K562 (cell line): ENCODE data around the gene SPI1. TPM values are rescaled to one million over a fixed set of nuclear protein-coding genes. Genes with fewer than 3 reads are reported as not detected.

Source experiments
- EGR1 ChIP-seq: fragments of 450-650 bp; conservative IDR thresholded peaks from 2 replicates; pipeline ENCODE4 v1.6.1; 2017; ENCODE audit warnings: mild to moderate bottlenecking
- FOXA3 ChIP-seq, 2 experiments: fragments of 450-650 bp in 1 of 2; sonication (generic) in 1 of 2; formaldehyde crosslinking; IDR thresholded peaks in 1 of 2; conservative IDR thresholded peaks in 1 of 2; 2 replicates each; pipeline versions ENCODE4 v1.4.0 to v1.8.0; 2020 to 2022; ENCODE audit warnings: mild to moderate bottlenecking in 2 of 2, missing genetic modification reagents in 1 of 2
- FOXJ3 ChIP-seq: sonication (generic); formaldehyde crosslinking; IDR thresholded peaks from 2 replicates; pipeline ENCODE4 v1.4.0; 2020; ENCODE audit warnings: mild to moderate bottlenecking, missing genetic modification reagents
- GTF2A2 ChIP-seq: IDR thresholded peaks from 2 replicates; pipeline ENCODE4 v1.6.1; 2016; ENCODE audit warnings: mild to moderate bottlenecking, missing genetic modification characterization, missing compliant biosample characterization
- HDAC1 ChIP-seq, 2 experiments: fragments of 450-650 bp; IDR thresholded peaks; 2 replicates each; pipeline ENCODE4 v1.6.1; 2016 to 2017; ENCODE audit warnings: inconsistent platforms in 1 of 2, mild to moderate bottlenecking in 1 of 2, moderate library complexity in 1 of 2
- MCM2 ChIP-seq: fragments of 450-650 bp; IDR thresholded peaks from 2 replicates; pipeline ENCODE4 v1.6.1; 2017; ENCODE audit warnings: low read depth, mild to moderate bottlenecking
- MED1 ChIP-seq: sonication (generic); formaldehyde crosslinking; IDR thresholded peaks from 2 replicates; pipeline ENCODE4 v1.8.1; 2023; ENCODE audit warnings: missing genetic modification reagents, borderline replicate concordance
- MEF2A ChIP-seq: IDR thresholded peaks from 2 replicates; pipeline ENCODE4 v1.6.1; 2011; ENCODE audit warnings: low read depth, mild to moderate bottlenecking, low read length, moderate library complexity; ENCODE audit not compliant: control insufficient read depth
- PCBP1 ChIP-seq: fragments of 200-400 bp; formaldehyde crosslinking; IDR thresholded peaks from 2 replicates; pipeline ENCODE4 v1.6.1; 2018; ENCODE audit warnings: mild to moderate bottlenecking, low read depth, low read length; ENCODE audit not compliant: poor library complexity, severe bottlenecking
- SMARCC2 ChIP-seq: fragments of 450-650 bp; IDR thresholded peaks from 2 replicates; pipeline ENCODE4 v1.6.1; 2017; ENCODE audit warnings: antibody characterized with exemption, moderate library complexity, mild to moderate bottlenecking, low read depth
- SP2 ChIP-seq: IDR thresholded peaks from 2 replicates; pipeline ENCODE4 v1.6.1; 2011; ENCODE audit warnings: mild to moderate bottlenecking, low read depth, low read length, moderate library complexity; ENCODE audit not compliant: poor library complexity, severe bottlenecking; ENCODE audit errors: extremely low read depth
- TARDBP ChIP-seq: fragments of 450-650 bp; IDR thresholded peaks from 2 replicates; pipeline ENCODE4 v1.6.1; 2016
- TCF7L2 ChIP-seq: fragments of 150-350 bp; IDR thresholded peaks from 2 replicates; pipeline ENCODE4 v1.6.1; 2016; ENCODE audit warnings: low read depth, mild to moderate bottlenecking, low read length, moderate library complexity
- ZFPM2 ChIP-seq: fragments of 250-450 bp; sonication (Bioruptor Pico); IDR thresholded peaks from 2 replicates; pipeline ENCODE4 v1.5.1; 2022; ENCODE audit warnings: mild to moderate bottlenecking
- ZKSCAN1 ChIP-seq: fragments of 150-350 bp; IDR thresholded peaks from 2 replicates; pipeline ENCODE4 v1.6.1; 2016; ENCODE audit warnings: low read depth, low read length
- ZKSCAN3 ChIP-seq: fragments of 250-450 bp; sonication (Bioruptor Pico); IDR thresholded peaks from 2 replicates; pipeline ENCODE4 v1.4.0; 2020
- ZNF57 ChIP-seq: fragments of 450-650 bp; formaldehyde crosslinking; IDR thresholded peaks from 2 replicates; pipeline ENCODE4 v1.4.0; 2020; ENCODE audit warnings: mild to moderate bottlenecking, moderate library complexity
- ZNF77 ChIP-seq: fragments of 250-450 bp; sonication (Bioruptor Pico); IDR thresholded peaks from 2 replicates; pipeline ENCODE4 v1.5.0; 2020
- polyA plus RNA-seq, 8 experiments: library from polyadenylated mRNA; depleted of rRNA in 4 of 8; stranded (reverse) in 5 of 8; unstranded in 3 of 8; fragments of >200 nt; fragmentation: Nextera tagmentation in 2 of 8; fragmentation: Illumina TruSeq in 1 of 8; extraction: Ambion mirVana in 2 of 8; extraction: Trizol in 1 of 8; gene quantifications; 2 replicates each; pipeline versions ENCODE4 v1.2.1 to v1.2.3, GENCODE V29; 2011 to 2014; ENCODE audit warnings: inconsistent platforms in 1 of 8, missing spikeins in 1 of 8
- total RNA-seq, 7 experiments: library from RNA; depleted of rRNA in 6 of 7; stranded (reverse); fragments of >200 nt in 6 of 7; fragmentation: Illumina TruSeq in 2 of 7; extraction: Trizol in 2 of 7; gene quantifications; 2 replicates each; pipeline versions ENCODE4 v1.2.1 to v1.2.3, GENCODE V29; 2011 to 2021; ENCODE audit warnings: low replicate concordance in 1 of 7
- TF ChIP-seq, protein P1 (sequence below): sonication (generic); formaldehyde crosslinking; IDR thresholded peaks from 2 replicates; pipeline ENCODE4 v1.8.0; 2023; ENCODE audit warnings: missing genetic modification reagents, mild to moderate bottlenecking, borderline replicate concordance
- TF ChIP-seq, protein P2 (sequence below): fragments of 250-450 bp; sonication (Bioruptor Pico); IDR thresholded peaks from 2 replicates; pipeline ENCODE4 v1.4.0; 2020; ENCODE audit warnings: borderline replicate concordance
- TF ChIP-seq, protein P3 (sequence below): sonication (generic); formaldehyde crosslinking; IDR thresholded peaks from 2 replicates; pipeline ENCODE4 v1.8.1; 2023; ENCODE audit warnings: mild to moderate bottlenecking, missing genetic modification reagents

SPI1 gene
- total and polyA plus RNA-seq, 9 of the 15 experiments (the other 6 are each of a cell fraction or from before 2014, with no cell fraction given) = 0.10 to 33.7 (median 10.3) TPM

DNA sequence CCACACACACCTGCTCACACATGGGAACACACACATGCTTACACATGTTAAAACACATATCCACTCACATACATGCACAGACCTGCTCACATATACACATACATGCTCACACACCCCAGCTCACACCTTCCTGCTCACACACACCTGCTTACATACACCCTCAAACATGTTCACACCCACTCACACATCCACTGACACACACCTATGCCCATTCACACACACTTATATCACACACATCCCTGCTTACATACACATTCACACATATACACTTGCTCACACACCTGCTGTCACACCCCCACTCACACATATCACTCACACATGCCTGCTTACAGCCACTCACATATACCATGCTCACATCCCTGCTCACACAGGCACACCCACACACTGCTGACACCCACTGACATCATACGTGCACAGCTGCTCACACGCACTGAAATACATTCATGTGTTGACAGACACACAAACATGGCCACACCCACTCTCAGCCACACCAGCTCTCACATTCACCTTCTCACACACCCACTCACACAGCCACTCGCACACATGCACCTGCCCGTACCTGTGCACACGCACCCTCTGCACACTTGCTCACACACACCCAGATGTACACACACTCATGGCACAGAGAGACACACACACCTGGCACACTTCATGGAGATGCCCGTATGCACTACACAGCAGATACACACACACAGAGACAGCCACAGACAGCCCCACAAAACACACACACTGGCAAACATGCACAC, 20.2 kb downstream of the SPI1 start (continued):
- TF ChIP-seq, protein P1, sequence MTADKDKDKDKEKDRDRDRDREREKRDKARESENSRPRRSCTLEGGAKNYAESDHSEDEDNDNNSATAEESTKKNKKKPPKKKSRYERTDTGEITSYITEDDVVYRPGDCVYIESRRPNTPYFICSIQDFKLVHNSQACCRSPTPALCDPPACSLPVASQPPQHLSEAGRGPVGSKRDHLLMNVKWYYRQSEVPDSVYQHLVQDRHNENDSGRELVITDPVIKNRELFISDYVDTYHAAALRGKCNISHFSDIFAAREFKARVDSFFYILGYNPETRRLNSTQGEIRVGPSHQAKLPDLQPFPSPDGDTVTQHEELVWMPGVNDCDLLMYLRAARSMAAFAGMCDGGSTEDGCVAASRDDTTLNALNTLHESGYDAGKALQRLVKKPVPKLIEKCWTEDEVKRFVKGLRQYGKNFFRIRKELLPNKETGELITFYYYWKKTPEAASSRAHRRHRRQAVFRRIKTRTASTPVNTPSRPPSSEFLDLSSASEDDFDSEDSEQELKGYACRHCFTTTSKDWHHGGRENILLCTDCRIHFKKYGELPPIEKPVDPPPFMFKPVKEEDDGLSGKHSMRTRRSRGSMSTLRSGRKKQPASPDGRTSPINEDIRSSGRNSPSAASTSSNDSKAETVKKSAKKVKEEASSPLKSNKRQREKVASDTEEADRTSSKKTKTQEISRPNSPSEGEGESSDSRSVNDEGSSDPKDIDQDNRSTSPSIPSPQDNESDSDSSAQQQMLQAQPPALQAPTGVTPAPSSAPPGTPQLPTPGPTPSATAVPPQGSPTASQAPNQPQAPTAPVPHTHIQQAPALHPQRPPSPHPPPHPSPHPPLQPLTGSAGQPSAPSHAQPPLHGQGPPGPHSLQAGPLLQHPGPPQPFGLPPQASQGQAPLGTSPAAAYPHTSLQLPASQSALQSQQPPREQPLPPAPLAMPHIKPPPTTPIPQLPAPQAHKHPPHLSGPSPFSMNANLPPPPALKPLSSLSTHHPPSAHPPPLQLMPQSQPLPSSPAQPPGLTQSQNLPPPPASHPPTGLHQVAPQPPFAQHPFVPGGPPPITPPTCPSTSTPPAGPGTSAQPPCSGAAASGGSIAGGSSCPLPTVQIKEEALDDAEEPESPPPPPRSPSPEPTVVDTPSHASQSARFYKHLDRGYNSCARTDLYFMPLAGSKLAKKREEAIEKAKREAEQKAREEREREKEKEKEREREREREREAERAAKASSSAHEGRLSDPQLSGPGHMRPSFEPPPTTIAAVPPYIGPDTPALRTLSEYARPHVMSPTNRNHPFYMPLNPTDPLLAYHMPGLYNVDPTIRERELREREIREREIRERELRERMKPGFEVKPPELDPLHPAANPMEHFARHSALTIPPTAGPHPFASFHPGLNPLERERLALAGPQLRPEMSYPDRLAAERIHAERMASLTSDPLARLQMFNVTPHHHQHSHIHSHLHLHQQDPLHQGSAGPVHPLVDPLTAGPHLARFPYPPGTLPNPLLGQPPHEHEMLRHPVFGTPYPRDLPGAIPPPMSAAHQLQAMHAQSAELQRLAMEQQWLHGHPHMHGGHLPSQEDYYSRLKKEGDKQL (CRISPR knock-in tag) = no peak
- TF ChIP-seq ZFPM2 (no peak), FOXA3 (CRISPR knock-in tag; conservative IDR thresholded peaks at IDR 0.05 in 1 of 2, IDR thresholded peaks at IDR 0.05 in 1 of 2) (no peak), PCBP1 (no peak), SMARCC2 (no peak), SP2 (no peak), GTF2A2 (tag) (no peak), ZKSCAN3 (CRISPR knock-in tag) (no peak), ZKSCAN1 (no peak), MEF2A (no peak), EGR1 (0 out of 2 replicates have a peak, but pooled peaks have one; percentile 18), MCM2 (no peak), FOXJ3 (CRISPR knock-in tag) (no peak), TCF7L2 (no peak), TARDBP (peak; percentile 95), HDAC1 (IDR thresholded peaks at IDR 0.05) (0 out of 4 replicates have a peak, but pooled peaks of 1 of the 2 experiments have one; percentile 26), ZNF57 (CRISPR knock-in tag) (no peak), MED1 (CRISPR knock-in tag) (no peak), ZNF77 (CRISPR knock-in tag) (no peak)
- TF ChIP-seq, protein P2, sequence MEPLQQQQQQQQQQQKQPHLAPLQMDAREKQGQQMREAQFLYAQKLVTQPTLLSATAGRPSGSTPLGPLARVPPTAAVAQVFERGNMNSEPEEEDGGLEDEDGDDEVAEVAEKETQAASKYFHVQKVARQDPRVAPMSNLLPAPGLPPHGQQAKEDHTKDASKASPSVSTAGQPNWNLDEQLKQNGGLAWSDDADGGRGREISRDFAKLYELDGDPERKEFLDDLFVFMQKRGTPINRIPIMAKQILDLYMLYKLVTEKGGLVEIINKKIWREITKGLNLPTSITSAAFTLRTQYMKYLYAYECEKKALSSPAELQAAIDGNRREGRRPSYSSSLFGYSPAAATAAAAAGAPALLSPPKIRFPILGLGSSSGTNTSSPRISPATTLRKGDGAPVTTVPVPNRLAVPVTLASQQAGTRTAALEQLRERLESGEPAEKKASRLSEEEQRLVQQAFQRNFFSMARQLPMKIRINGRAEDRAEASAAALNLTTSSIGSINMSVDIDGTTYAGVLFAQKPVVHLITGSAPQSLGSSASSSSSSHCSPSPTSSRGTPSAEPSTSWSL (CRISPR knock-in tag) = no peak
- TF ChIP-seq, protein P3, sequence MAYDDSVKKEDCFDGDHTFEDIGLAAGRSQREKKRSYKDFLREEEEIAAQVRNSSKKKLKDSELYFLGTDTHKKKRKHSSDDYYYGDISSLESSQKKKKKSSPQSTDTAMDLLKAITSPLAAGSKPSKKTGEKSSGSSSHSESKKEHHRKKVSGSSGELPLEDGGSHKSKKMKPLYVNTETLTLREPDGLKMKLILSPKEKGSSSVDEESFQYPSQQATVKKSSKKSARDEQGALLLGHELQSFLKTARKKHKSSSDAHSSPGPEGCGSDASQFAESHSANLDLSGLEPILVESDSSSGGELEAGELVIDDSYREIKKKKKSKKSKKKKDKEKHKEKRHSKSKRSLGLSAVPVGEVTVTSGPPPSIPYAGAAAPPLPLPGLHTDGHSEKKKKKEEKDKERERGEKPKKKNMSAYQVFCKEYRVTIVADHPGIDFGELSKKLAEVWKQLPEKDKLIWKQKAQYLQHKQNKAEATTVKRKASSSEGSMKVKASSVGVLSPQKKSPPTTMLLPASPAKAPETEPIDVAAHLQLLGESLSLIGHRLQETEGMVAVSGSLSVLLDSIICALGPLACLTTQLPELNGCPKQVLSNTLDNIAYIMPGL (CRISPR knock-in tag) = no peak
